Keratinocyte (primary cell): Measurements from ENCODE around the gene LRIG3. TPM values are rescaled to one million over a fixed set of nuclear protein-coding genes. Genes with fewer than 3 reads are reported as not detected.

Experiments used
- DNase-seq: peaks from one replicate; pipeline ENCODE4 v3.0.0-alpha.2; 2011; ENCODE audit warnings: low read depth, missing footprints, low spot score
- FAIRE-seq: peaks from 2 replicates; lab custom pipeline; 2011; peaks lifted over from hg19 to GRCh38; lab: Jason Lieb, UNC
- H2AFZ ChIP-seq: 2 replicates; pipeline ENCODE4 v1.6.0; 2012; ENCODE audit warnings: low read length, control low read depth, inconsistent platforms; ENCODE audit not compliant: control insufficient read depth
- H3K27ac ChIP-seq: 2 replicates; pipeline ENCODE4 v1.5.1; 2011; ENCODE audit warnings: low read length; ENCODE audit not compliant: control insufficient read depth, insufficient read depth
- H3K27me3 ChIP-seq: 3 replicates; pipeline ENCODE4 v1.6.0; 2011; ENCODE audit warnings: low read length; ENCODE audit not compliant: control insufficient read depth, insufficient read depth; ENCODE audit errors: extremely low read depth
- H3K36me3 ChIP-seq, 2 experiments: 2 replicates in 1 of 2; 3 replicates in 1 of 2; pipeline ENCODE4 v1.5.1; 2011; ENCODE audit warnings: low read length in 2 of 2, mild to moderate bottlenecking in 1 of 2; ENCODE audit not compliant: control insufficient read depth in 2 of 2, insufficient read depth in 2 of 2; ENCODE audit errors: extremely low read depth in 1 of 2
- H3K4me1 ChIP-seq: 3 replicates; pipeline ENCODE4 v1.5.1; 2011; ENCODE audit warnings: low read length; ENCODE audit not compliant: control insufficient read depth, insufficient read depth; ENCODE audit errors: extremely low read depth
- H3K4me2 ChIP-seq: 3 replicates; pipeline ENCODE4 v1.6.0; 2011; ENCODE audit warnings: low read depth, low read length; ENCODE audit not compliant: control insufficient read depth, insufficient read depth; ENCODE audit errors: extremely low read depth
- H3K4me3 ChIP-seq, 3 experiments: fragments of 200-600 bp in 1 of 3; sonication (generic) in 1 of 3; 2 replicates in 2 of 3; 3 replicates in 1 of 3; pipeline ENCODE4 v1.5.1; 2011 to 2016; ENCODE audit warnings: low read length in 3 of 3, mild to moderate bottlenecking in 3 of 3, control low read depth in 2 of 3, inconsistent platforms in 1 of 3, low read depth in 1 of 3, mixed read lengths in 1 of 3, mixed run types in 1 of 3, moderate library complexity in 1 of 3; ENCODE audit not compliant: control insufficient read depth in 2 of 3, insufficient read depth in 2 of 3; ENCODE audit errors: extremely low read depth in 1 of 3
- H3K79me2 ChIP-seq: 2 replicates; pipeline ENCODE4 v1.6.0; 2012; ENCODE audit warnings: low read length; ENCODE audit not compliant: control insufficient read depth, insufficient read depth
- H3K9ac ChIP-seq: 3 replicates; pipeline ENCODE4 v1.6.0; 2011; ENCODE audit warnings: low read length; ENCODE audit not compliant: control insufficient read depth, insufficient read depth; ENCODE audit errors: extremely low read depth
- H3K9me1 ChIP-seq: 3 replicates; pipeline ENCODE4 v1.6.0; 2011; ENCODE audit warnings: low read length; ENCODE audit not compliant: control insufficient read depth, insufficient read depth; ENCODE audit errors: extremely low read depth
- H3K9me3 ChIP-seq: 2 replicates; pipeline ENCODE4 v1.5.1; 2012; ENCODE audit warnings: low read depth, low read length; ENCODE audit not compliant: control insufficient read depth
- H4K20me1 ChIP-seq: 3 replicates; pipeline ENCODE4 v1.6.0; 2011; ENCODE audit warnings: low read length; ENCODE audit not compliant: control insufficient read depth, insufficient read depth; ENCODE audit errors: extremely low read depth
- CTCF ChIP-seq, 3 experiments: IDR thresholded peaks in 1 of 3; conservative IDR thresholded peaks in 1 of 3; optimal IDR thresholded peaks in 1 of 3; 2 replicates in 2 of 3; 3 replicates in 1 of 3; pipeline versions ENCODE3 to v1.5.1; 2011; ENCODE audit warnings: low read length in 3 of 3, mild to moderate bottlenecking in 3 of 3, moderate library complexity in 2 of 3, control low read depth in 1 of 3, inconsistent platforms in 1 of 3; ENCODE audit not compliant: insufficient read depth in 2 of 3; ENCODE audit errors: extremely low read depth in 1 of 3
- EZH2 ChIP-seq: IDR thresholded peaks from one replicate; pipeline ENCODE4 v1.6.1; 2012; ENCODE audit warnings: inconsistent platforms, mild to moderate bottlenecking, low read length, moderate library complexity
- dilution Hi-C: fragments of 300-500 bp; cut with MboI; formaldehyde crosslinking; loops from one replicate; pipeline ENCODE4 v1.7.0; 2020; ENCODE audit warnings: low sequenced_read_pairs; ENCODE audit not compliant: extremely low pct_ligation_motif_present
- polyA plus RNA-seq, 5 experiments: library from polyadenylated mRNA; depleted of rRNA in 3 of 5; stranded (reverse) in 3 of 5; stranded (forward) in 1 of 5; unstranded in 1 of 5; fragments of >200 nt; gene quantifications; 1 replicate in 1 of 5; 2 replicates in 3 of 5; 3 replicates in 1 of 5; pipeline versions ENCODE4 v1.2.1 to v1.2.3, GENCODE V29; 2011 to 2012; ENCODE audit warnings: missing spikeins in 2 of 5, low read depth in 1 of 5, low replicate concordance in 1 of 5

LRIG3 gene
- polyA plus RNA-seq, 1 donor (not counting 4 experiments of a cell fraction or from before 2014, with no cell fraction given): 30.9 TPM

GRCh38 chr12:58883576-58884334, 36.5 kb downstream of the LRIG3 start:
- Histone ChIP-seq H3K9me3 (no peaks in the 10 kb centered on the region), H3K4me1 (peaks cover 9% of the 10 kb centered on the region), H3K36me3 (peaks cover 36 to 41% of the 10 kb centered on the region in 2 experiments), H3K4me3 (no peak overlapping the region), H3K27me3 (no peaks in the 10 kb centered on the region), H3K79me2 (no peaks in the 10 kb centered on the region), H4K20me1 (no peaks in the 10 kb centered on the region), H3K4me2 (no peak overlapping the region), H2AFZ (no peak overlapping the region), H3K27ac (no peak overlapping the region), H3K9ac (no peak overlapping the region), H3K9me1 (no peaks in the 10 kb centered on the region)
- FAIRE-seq (no peak), DNase-seq (no peak)
- dilution Hi-C loops: no loop called here
- no peak for TF ChIP-seq EZH2
- TF ChIP-seq CTCF (optimal IDR thresholded peaks at IDR 0.05 in 1 of 3, IDR thresholded peaks at IDR 0.05 in 1 of 3, conservative IDR thresholded peaks at IDR 0.05 in 1 of 3; ENCODE audit: extremely low read depth in 1 of 3, insufficient read depth in 2 of 3, low read length in 3 of 3): no peak

- FAIRE-seq (peak; percentile 20), DNase-seq (no peak)
- TF ChIP-seq CTCF (optimal IDR thresholded peaks at IDR 0.05 in 1 of 3, IDR thresholded peaks at IDR 0.05 in 1 of 3, conservative IDR thresholded peaks at IDR 0.05 in 1 of 3; ENCODE audit: extremely low read depth in 1 of 3, insufficient read depth in 2 of 3, low read length in 3 of 3) (no peak), EZH2 (no peak)
- Histone ChIP-seq H4K20me1 (no peaks in the 10 kb centered on the region), H3K27ac (no peak overlapping the region), H3K4me2 (no peak overlapping the region), H3K4me1 (peaks cover 3% of the 10 kb centered on the region), H3K4me3 (no peak overlapping the region), H3K9ac (no peak overlapping the region), H3K9me3 (no peaks in the 10 kb centered on the region), H3K27me3 (no peaks in the 10 kb centered on the region), H3K9me1 (no peaks in the 10 kb centered on the region), H3K36me3 (peaks cover 41 to 43% of the 10 kb centered on the region in 2 experiments), H3K79me2 (no peaks in the 10 kb centered on the region), H2AFZ (no peak overlapping the region)
- dilution Hi-C loops: no loop called here
Observed at GRCh38 chr12:58882826-58883225, 37.5 kb downstream of the LRIG3 start.
